Activated CD8-positive, alpha-beta memory T cell treated with anti-CD3 and anti-CD28 coated beads, Interleukin-2, amount 50 U/mL, for 1 hour (primary cell): ENCODE results near the gene PGRMC2.
A peak's percentile ranks its signal among the peaks of the same experiment; 100 is the strongest.

Source experiments
- DNase-seq: peaks from one replicate; pipeline ENCODE4 v3.0.0-alpha.2; 2020; ENCODE audit errors: extremely low read depth

The PGRMC2 gene

DNA sequence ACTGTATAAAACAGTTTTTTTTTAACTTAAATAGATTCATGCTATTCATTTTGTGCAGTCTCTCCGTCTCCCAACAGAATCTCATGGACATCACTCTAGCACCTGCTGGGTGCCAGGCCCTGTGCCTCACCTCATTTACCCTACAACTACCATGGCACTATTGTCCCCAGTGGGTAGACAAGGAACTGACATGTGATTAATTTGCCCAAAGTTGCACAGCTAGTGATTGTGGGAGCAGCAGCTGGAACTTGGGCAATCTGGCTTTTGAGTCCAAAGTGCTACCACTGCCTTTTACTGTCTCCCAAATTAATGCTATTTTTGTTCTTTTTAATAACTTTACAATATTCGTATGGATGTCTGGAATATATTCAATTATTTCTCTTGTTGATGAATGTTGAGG, 11.2 kb upstream of the PGRMC2 start:
- no peak for DNase-seq

GRCh38 chr4:128298146-128298758, 10.6 kb upstream of the PGRMC2 start:
- DNase-seq, result no peak

DNA sequence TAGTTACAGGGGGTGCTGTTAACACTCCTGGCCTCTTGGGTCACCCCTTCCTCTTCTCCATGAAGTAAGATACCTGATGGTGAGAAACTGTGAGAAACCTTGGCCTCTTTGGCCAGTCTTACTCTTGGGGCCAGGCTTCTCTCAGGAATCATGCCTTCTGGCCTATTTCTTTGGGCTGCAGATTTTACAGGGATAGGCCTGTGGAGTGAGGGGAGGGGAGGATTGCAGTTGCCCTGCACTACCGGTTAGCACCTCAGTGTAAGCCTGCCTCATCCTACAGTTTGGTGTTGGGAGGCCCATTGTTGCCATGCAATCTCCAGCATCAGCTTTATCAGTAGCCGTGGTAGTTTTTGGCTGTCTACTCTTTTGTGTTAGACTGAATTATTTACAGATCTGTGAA, 7.6 kb upstream of the PGRMC2 start:
- DNase-seq, result no peak

GRCh38 chr4:128294464-128294863, 6.9 kb upstream of the PGRMC2 start:
- DNase-seq, result no peak

DNA sequence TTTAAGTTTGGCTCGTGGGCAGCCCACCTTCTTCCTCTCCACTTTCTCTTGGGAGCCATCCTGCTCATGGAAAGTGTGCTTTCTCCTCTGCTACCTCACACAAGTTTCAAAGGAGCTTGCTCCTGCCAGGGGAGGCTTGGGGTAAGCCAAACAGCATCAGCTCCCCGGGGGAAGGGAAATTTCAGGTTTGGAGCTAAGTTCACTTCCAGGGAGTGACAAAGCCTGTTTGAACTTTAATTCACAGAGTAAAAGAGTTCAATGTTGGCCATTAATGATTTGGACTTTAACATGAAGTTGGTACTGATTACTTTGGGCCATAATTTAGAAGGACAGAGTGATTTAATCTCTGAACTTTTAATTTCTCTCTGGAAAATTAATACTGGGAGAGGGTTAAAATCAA, 4.7 kb upstream of the PGRMC2 start:
- no peak for DNase-seq

DNA sequence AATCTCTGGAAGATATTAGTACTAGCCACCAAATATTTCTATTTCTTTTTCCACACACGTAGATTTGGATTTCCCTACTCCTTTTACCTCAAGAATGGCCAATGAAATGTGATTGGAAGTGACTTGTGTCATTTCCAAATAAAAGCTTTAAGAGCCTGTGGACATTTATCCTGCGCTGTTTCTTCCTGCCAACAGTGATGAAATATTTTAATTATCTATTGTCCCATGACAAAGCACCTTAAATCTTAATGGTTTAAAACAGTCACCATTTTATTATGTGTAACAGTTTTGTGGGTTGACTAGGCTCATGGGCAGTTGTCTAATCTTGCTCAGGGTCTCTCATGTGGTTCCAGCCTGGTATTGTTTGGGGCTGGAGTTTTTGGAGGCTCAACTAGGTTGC, 3.5 kb upstream of the PGRMC2 start:
- DNase-seq, result no peak

- no peak for DNase-seq
Observed at GRCh38 chr4:128290526-128290925, 2.9 kb upstream of the PGRMC2 start.

DNA sequence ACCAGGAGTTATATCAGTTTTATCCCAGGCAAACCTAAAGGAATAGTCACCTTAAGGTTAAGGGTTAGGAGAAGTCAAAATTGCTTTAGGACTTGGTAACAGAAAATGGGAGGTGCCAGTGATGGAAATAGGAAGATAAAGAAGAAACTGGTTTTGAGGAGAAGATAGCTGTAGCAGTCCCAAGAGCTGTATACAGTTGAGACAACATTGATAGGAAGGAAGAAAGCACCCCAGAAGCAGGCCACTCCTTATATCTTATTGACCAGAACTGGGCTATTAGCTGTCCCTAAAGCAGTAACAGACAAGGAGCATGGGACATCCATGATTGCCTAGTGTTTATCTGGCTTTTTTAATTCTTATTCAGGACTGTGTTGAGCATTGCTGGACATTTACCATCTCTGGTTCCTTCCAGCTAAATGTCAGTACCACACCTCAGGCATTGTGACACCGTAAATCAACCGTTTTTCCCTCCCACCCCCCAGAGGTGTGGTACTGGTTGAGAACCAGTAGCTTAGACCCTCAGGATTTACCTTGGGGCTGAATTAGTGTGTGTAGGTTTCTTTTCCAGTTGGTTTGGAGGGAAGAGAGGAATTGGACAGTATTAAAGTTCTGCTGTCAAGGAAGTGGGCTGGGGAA, 2.0 kb upstream of the PGRMC2 start:
- DNase-seq, result no peak

- peak; percentile 40 for DNase-seq
Observed at GRCh38 chr4:128288689-128289106, 1.1 kb upstream of the PGRMC2 start.

DNA sequence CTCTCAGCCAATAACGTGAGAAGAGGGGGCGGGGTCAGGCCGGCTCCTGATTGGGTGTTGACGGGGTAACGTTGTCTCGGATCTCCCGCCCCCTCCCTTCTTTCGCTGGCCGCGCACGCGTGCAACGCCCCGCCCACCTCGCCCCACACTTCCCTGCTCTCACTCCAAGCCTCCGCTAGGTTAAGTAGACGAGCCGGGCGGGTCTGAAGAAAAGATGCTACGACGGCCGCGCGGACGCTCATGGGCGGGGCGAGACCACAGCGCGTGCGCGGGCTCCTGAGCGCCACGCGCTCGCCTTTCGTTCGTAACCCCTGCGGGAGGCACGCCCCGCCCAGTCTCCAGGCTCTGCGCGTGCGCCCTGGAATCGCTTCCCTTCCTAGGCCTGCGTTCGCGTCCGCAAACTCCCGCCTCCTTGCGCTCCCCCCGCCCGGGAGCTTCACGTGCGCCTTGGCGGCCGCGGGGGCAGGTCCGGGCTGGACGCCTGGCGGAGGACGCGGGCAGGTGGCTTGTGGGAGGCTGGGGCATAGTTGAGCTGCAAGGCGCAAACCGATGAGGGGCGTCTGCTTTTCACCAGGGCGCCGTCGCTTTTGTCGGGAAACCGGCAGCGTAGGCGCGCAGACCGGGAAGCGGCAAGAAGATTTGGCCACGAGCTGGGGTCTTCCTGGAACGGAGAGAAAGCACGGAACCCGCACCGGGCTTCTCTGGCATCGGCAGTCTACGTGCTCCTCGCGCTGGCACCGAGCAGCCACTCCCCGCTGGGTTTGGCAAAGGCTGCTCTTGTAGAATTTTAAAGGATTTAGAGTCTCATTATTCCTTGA, 467 bp upstream of the PGRMC2 start:
- DNase-seq, result peak; percentile 100

DNA sequence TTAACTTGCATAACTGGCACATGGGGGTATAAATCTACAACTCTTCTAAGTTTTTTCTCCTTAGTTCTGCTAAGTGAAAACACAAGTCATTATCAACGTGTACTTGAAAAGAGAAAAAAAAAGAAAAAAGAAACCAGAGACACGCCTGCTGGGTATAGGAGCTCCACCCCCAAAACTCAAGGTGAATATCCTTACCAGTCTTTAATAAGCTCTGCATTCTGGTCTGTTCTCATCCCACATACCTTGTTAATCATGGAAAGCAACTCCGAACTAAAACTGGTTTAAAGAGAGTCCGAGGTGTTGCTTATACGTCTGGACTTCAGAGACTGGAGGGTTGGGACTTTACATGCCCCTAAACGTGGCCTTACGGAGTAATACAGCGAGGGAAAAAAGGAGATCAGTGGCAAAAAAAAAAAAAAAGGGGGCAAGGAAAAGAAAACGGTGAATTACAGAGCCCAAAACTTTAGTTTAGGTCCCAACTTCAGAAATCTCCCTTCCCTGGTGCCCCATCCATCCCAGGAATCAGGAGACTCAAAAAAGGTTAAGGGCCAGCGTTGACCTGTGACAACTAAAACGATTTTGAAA, 1.0 kb downstream of the PGRMC2 start:
- no peak for DNase-seq

GRCh38 chr4:128285085-128285997, 2.3 kb downstream of the PGRMC2 start:
- DNase-seq, result no peak

DNA sequence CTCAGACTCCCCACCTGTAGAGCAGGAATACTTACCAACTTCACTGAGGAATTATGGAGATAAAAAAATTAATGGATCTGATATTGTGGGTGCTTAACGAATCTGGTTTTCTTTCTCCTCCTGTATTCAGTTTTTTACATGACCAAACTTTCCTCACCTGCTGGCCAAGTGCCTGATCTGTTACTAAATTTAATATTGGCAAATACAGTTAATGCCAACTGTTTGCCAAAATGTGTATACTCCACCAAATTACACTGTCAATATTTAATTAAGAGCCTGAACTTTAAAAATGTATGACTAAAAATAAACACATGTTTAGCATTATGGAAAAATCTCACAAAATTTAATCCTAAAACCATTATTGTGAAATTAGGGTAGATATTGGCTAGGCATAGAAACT, 3.3 kb downstream of the PGRMC2 start:
- no peak for DNase-seq

- DNase-seq, result no peak
Observed at GRCh38 chr4:128283071-128283470, 4.5 kb downstream of the PGRMC2 start.

DNA sequence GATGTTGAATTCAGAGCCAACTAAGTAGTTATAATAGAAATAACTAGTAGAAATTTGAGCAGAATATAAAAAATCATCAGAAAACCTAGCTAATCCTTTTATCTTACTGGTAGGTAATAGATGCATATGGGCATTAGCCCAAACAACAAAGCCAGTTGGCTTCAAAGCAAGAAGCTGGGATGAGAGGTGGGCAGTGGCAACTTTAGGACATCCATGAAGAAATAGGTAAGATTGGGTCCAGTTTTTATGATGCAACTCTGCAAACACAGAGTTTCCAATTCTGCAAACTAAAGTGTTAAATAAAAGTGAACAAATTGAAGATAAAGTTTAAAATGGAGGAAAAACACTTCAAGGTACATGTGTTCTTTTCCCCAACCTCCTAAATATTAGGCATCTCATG, 5.1 kb downstream of the PGRMC2 start:
- DNase-seq, result no peak

- no peak for DNase-seq
Observed at GRCh38 chr4:128281354-128281753, 6.3 kb downstream of the PGRMC2 start.

- no peak for DNase-seq
Observed at GRCh38 chr4:128279624-128280225, 7.9 kb downstream of the PGRMC2 start.

DNA sequence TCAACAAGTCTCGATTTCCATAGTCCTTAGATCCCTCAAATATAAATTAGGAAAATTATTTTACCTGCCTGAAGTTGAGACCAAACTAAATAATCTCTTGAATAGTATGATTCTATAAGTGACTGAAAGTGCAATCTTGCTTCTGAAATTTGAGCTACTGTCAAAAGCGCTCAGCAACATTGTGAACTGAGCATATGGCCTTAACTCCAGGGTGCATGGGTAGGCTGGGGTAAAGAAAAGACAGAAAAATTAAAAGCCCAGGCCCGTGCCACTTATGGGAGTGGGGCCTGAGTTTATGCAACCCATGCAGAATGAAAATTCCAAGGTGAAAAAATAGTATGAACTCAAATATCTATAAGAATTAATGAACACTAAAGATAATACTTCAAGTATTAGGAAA, 9.8 kb downstream of the PGRMC2 start:
- DNase-seq, result no peak

DNA sequence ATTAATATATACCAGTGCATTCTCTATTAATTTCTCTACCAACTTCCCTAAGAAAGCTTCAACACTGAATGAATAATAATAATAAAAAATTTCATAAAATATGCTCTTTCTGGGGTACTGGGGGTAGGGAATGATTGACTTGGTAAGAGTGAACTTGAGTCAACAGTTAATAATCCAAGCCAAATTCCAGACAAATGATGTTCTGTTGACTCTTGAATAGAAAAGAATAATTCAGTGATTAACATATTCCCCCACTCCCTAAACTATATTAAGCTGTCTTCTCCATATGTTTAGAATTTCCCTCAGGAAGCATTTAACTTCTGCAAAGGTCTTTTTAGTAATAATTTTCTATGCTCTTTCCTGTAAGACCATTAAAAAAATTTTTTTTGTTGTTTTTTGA, 12.3 kb downstream of the PGRMC2 start:
- DNase-seq, result no peak

DNA sequence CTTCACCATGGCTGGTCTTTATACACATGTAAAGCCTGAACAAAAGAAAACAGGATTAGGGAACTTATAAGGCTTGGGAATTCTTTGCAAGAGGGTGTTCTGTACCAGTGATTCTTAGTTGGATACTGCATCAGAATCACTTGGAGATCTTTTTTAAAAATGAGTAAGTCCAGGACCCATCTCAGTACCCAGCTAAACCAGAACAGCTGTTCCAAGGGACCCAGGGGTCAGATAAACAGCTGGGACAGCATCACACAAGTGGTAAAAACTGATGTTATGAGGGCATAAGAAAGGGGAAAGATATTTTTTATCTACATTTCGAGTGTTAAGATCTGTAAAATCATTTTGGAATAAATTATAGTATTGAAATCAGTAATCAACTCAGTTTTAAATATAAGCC, 16.1 kb downstream of the PGRMC2 start:
- DNase-seq, result no peak

GRCh38 chr4:128268970-128269369, 18.6 kb downstream of the PGRMC2 start:
- DNase-seq, result no peak
